CD4-positive, CD25-positive, alpha-beta regulatory T cell (primary cell): Measurements from ENCODE around the gene ADAP1. TPM values are rescaled to one million over a fixed set of nuclear protein-coding genes. Genes with fewer than 3 reads are reported as not detected.

Source experiments
- polyA plus RNA-seq, 4 donors: library from polyadenylated mRNA; unstranded; fragments of 300-500 nt; fragmentation: Illumina TruSeq; gene quantifications; one replicate each; pipeline ENCODE4 v1.2.3, GENCODE V29; 2021
- total RNA-seq: library from RNA; stranded (reverse); gene quantifications from one replicate; pipeline ENCODE4 v1.2.3, GENCODE V29; 2022

ADAP1 gene
- total and polyA plus RNA-seq, 5 donors from 2014 or later, result 2.9 to 8.8 (median 5.5) TPM

Other genes with a start within 250 kb of the ADAP1 start
- gene DNAAF5, start 228.0 kb downstream of the ADAP1 start, total RNA-seq, result 11.9 TPM
- 1 to 10 TPM in 3 of 4 donors, under 1 TPM in 1; 0.84 to 3.2 (median 2.0) TPM for gene DNAAF5, start 228.0 kb downstream of the ADAP1 start, polyA plus RNA-seq
- gene PRKAR1B, start 227.4 kb downstream of the ADAP1 start, total RNA-seq, result 12.5 TPM
- 1 to 10 TPM; 4.9 to 7.0 (median 6.2) TPM for gene PRKAR1B, start 227.4 kb downstream of the ADAP1 start, polyA plus RNA-seq
- 90.0 TPM for gene SUN1, start 122.2 kb downstream of the ADAP1 start, total RNA-seq
- 10 to 100 TPM; 46.8 to 56.1 (median 53.7) TPM for gene SUN1, start 122.2 kb downstream of the ADAP1 start, polyA plus RNA-seq
- gene GET4, start 78.1 kb downstream of the ADAP1 start, total RNA-seq, result 67.8 TPM
- 10 to 100 TPM; 23.9 to 30.8 (median 28.4) TPM for gene GET4, start 78.1 kb downstream of the ADAP1 start, polyA plus RNA-seq
- gene COX19, start 20.9 kb upstream of the ADAP1 start, total RNA-seq, result 36.8 TPM
- 10 to 100 TPM; 18.3 to 30.4 (median 24.8) TPM for gene COX19, start 20.9 kb upstream of the ADAP1 start, polyA plus RNA-seq
- not detected for gene CYP2W1, start 28.5 kb upstream of the ADAP1 start, total RNA-seq
- gene CYP2W1, start 28.5 kb upstream of the ADAP1 start, polyA plus RNA-seq, result not detected
- gene GPR146, start 89.9 kb upstream of the ADAP1 start, total RNA-seq, result 21.5 TPM
- gene GPR146, start 89.9 kb upstream of the ADAP1 start, polyA plus RNA-seq, result 10 to 100 TPM; 14.1 to 26.4 (median 19.4) TPM
- not detected for gene GPER1, start 133.4 kb upstream of the ADAP1 start, total RNA-seq
- under 1 TPM in 1 of 4 donors, not detected in 3; 0.10 TPM for gene GPER1, start 133.4 kb upstream of the ADAP1 start, polyA plus RNA-seq
- 95.9 TPM for gene ZFAND2A, start 205.5 kb upstream of the ADAP1 start, total RNA-seq
- 10 to 100 TPM; 37.2 to 63.2 (median 57.4) TPM for gene ZFAND2A, start 205.5 kb upstream of the ADAP1 start, polyA plus RNA-seq